Suprapubic skin (tissue), 4 donors: ENCODE measurements around the gene GRID1.

Experiments used
- CTCF ChIP-seq, 2 donors: fragments of 200-600 bp in 1 of 2; fragments of 450-650 bp in 1 of 2; sonication (generic) in 1 of 2; IDR thresholded peaks; one replicate each; pipeline ENCODE4 v1.5.1; 2016 to 2019; ENCODE audit warnings: antibody characterized with exemption in 2 of 2, mild to moderate bottlenecking in 1 of 2, moderate library complexity in 1 of 2
- POLR2A ChIP-seq, 2 donors: fragments of 450-650 bp; IDR thresholded peaks; one replicate each; pipeline ENCODE4 v1.6.1; 2017; ENCODE audit warnings: antibody characterized with exemption in 2 of 2, mild to moderate bottlenecking in 2 of 2, moderate library complexity in 2 of 2
- POLR2AphosphoS5 ChIP-seq, 3 donors: sonication (generic); formaldehyde crosslinking; IDR thresholded peaks; one replicate each; pipeline ENCODE4 v1.6.1; 2017; ENCODE audit warnings: antibody characterized with exemption in 3 of 3

GRCh38 chr10:85873063-85873462, 493.5 kb downstream of the GRID1 start:
- TF ChIP-seq CTCF (IDR thresholded peaks at IDR 0.05) (no peak), POLR2A (IDR thresholded peaks at IDR 0.05) (no peak), POLR2AphosphoS5 (IDR thresholded peaks at IDR 0.05) (no peak)
